Mesendoderm (in vitro differentiated cells): Measurements from ENCODE around the gene HSPB2.

ENCODE experiments used
- DNase-seq: peaks from one replicate; pipeline ENCODE4 v3.0.0; 2013
- H2AK5ac ChIP-seq: 2 replicates; pipeline ENCODE4 v1.6.1; 2013; ENCODE audit warnings: low read length, inconsistent platforms
- H2BK120ac ChIP-seq: 2 replicates; pipeline ENCODE4 v1.6.1; 2013; ENCODE audit warnings: low read depth, mild to moderate bottlenecking, low read length, moderate library complexity, mixed read lengths
- H2BK15ac ChIP-seq: replicated peaks from 2 replicates; pipeline ENCODE4 v1.6.1; 2013; ENCODE audit warnings: low read depth, mild to moderate bottlenecking, moderate library complexity
- H2BK5ac ChIP-seq: 2 replicates; pipeline ENCODE4 v1.6.1; 2013; ENCODE audit warnings: low read length, inconsistent platforms
- H3K18ac ChIP-seq: 2 replicates; pipeline ENCODE4 v1.6.1; 2013; ENCODE audit warnings: mild to moderate bottlenecking, low read length, mixed read lengths
- H3K23ac ChIP-seq: one replicate; pipeline ENCODE4 v1.6.1; 2013; ENCODE audit warnings: low read length
- H3K27ac ChIP-seq: 2 replicates; pipeline ENCODE4 v1.5.1; 2013; ENCODE audit warnings: low read depth, mild to moderate bottlenecking, inconsistent platforms, low read length, moderate library complexity
- H3K27me3 ChIP-seq: 2 replicates; pipeline ENCODE4 v1.6.1; 2013; ENCODE audit warnings: low read length, control low read depth, mild to moderate bottlenecking, inconsistent platforms; ENCODE audit not compliant: insufficient read depth, poor library complexity
- H3K36me3 ChIP-seq: 2 replicates; pipeline ENCODE4 v1.6.1; 2013; ENCODE audit warnings: low read length, inconsistent platforms; ENCODE audit not compliant: control insufficient read depth, insufficient read depth
- H3K4ac ChIP-seq: one replicate; pipeline ENCODE4 v1.6.1; 2013; ENCODE audit warnings: low read depth, mild to moderate bottlenecking, low read length, moderate library complexity
- H3K4me1 ChIP-seq: 2 replicates; pipeline ENCODE4 v1.6.1; 2013; ENCODE audit warnings: low read depth, low read length, inconsistent platforms; ENCODE audit not compliant: control insufficient read depth
- H3K4me2 ChIP-seq: 2 replicates; pipeline ENCODE4 v1.6.1; 2013; ENCODE audit warnings: low read length
- H3K4me3 ChIP-seq: 2 replicates; pipeline ENCODE4 v1.5.1; 2013; ENCODE audit warnings: mild to moderate bottlenecking, low read length
- H3K56ac ChIP-seq: one replicate; pipeline ENCODE4 v1.6.1; 2013; ENCODE audit warnings: low read length
- H3K79me1 ChIP-seq: 2 replicates; pipeline ENCODE4 v1.6.1; 2013; ENCODE audit warnings: low read length, inconsistent platforms
- H3K79me2 ChIP-seq: 2 replicates; pipeline ENCODE4 v1.6.1; 2013; ENCODE audit warnings: mild to moderate bottlenecking, low read length; ENCODE audit not compliant: control insufficient read depth, insufficient read depth
- H3K9ac ChIP-seq: 2 replicates; pipeline ENCODE4 v1.6.1; 2013; ENCODE audit warnings: low read length, inconsistent platforms
- H4K5ac ChIP-seq: one replicate; pipeline ENCODE4 v1.6.1; 2013; ENCODE audit warnings: low read length
- H4K8ac ChIP-seq: one replicate; pipeline ENCODE4 v1.6.1; 2013; ENCODE audit warnings: low read depth, mild to moderate bottlenecking, control low read depth, low read length, moderate library complexity
- WGBS: extraction: QIAGEN DNeasy Blood & Tissue Kit; methylation state at CpG from one replicate; pipeline ENCODE4 v1.1.7; 2013; ENCODE audit warnings: low lambda C conversion rate, missing lambda C conversion rate; ENCODE audit not compliant: insufficient coverage; ENCODE audit errors: extremely low coverage; 5-methylcytosine and 5-hydroxymethylcytosine counted together

Gene HSPB2

GRCh38 chr11:111886032-111886431, 26.5 kb upstream of the HSPB2 start:
- H3K23ac ChIP-seq = no peak overlapping the region

GRCh38 chr11:111886844-111887243, 25.7 kb upstream of the HSPB2 start:
- no peak for DNase-seq
- no peaks in the 10 kb centered on the region for H3K27me3 ChIP-seq
- H2BK15ac ChIP-seq = no peak overlapping the region
- no peak overlapping the region for H2BK120ac ChIP-seq
- H2BK5ac ChIP-seq = no peak overlapping the region
- no peak overlapping the region for H3K23ac ChIP-seq
- no CpG with 5 or more reads among the region's 2 CpGs for WGBS
- H3K18ac ChIP-seq = no peak overlapping the region
- no peak overlapping the region for H3K27ac ChIP-seq
- no peak overlapping the region for H2AK5ac ChIP-seq
- no peaks in the 10 kb centered on the region for H3K36me3 ChIP-seq
- no peaks in the 10 kb centered on the region for H3K79me1 ChIP-seq
- H3K4me1 ChIP-seq = no peaks in the 10 kb centered on the region
- H3K56ac ChIP-seq = no peak overlapping the region
- H3K9ac ChIP-seq = no peak overlapping the region
- no peak overlapping the region for H3K4me3 ChIP-seq
- no peak overlapping the region for H4K8ac ChIP-seq
- H3K79me2 ChIP-seq = no peaks in the 10 kb centered on the region
- no peak overlapping the region for H3K4ac ChIP-seq
- H4K5ac ChIP-seq = no peak overlapping the region
- H3K4me2 ChIP-seq = no peak overlapping the region

More at GRCh38 chr11:111886032-111886431, 26.5 kb upstream of the HSPB2 start:
- Histone ChIP-seq H3K18ac (no peak overlapping the region), H4K5ac (no peak overlapping the region), H3K9ac (no peak overlapping the region), H3K27ac (no peak overlapping the region), H3K79me1 (no peaks in the 10 kb centered on the region), H3K36me3 (no peaks in the 10 kb centered on the region), H4K8ac (no peak overlapping the region), H3K4me2 (no peak overlapping the region), H2BK120ac (no peak overlapping the region), H3K4me1 (no peaks in the 10 kb centered on the region), H3K4ac (no peak overlapping the region), H2BK5ac (no peak overlapping the region), H3K4me3 (no peak overlapping the region), H2BK15ac (no peak overlapping the region), H3K56ac (no peak overlapping the region), H3K79me2 (no peaks in the 10 kb centered on the region), H2AK5ac (no peak overlapping the region), H3K27me3 (no peaks in the 10 kb centered on the region)
- 100% methylated on average over 1 of the region's 4 CpGs for WGBS
- no peak for DNase-seq

- Histone ChIP-seq H3K18ac (no peak overlapping the region), H3K79me1 (no peaks in the 10 kb centered on the region), H2BK120ac (no peak overlapping the region), H3K4me2 (no peak overlapping the region), H3K27ac (no peak overlapping the region), H2AK5ac (no peak overlapping the region), H3K4me3 (no peak overlapping the region), H3K56ac (no peak overlapping the region), H3K27me3 (no peaks in the 10 kb centered on the region), H3K36me3 (no peaks in the 10 kb centered on the region), H2BK5ac (no peak overlapping the region), H3K9ac (no peak overlapping the region), H3K4me1 (peaks cover 14% of the 10 kb centered on the region), H4K8ac (no peak overlapping the region), H3K4ac (no peak overlapping the region), H3K23ac (no peak overlapping the region), H3K79me2 (no peaks in the 10 kb centered on the region), H4K5ac (no peak overlapping the region), H2BK15ac (no peak overlapping the region)
- DNase-seq = no peak
- whole genome bisulfite sequencing = no CpG with 5 or more reads among the region's 2 CpGs
Measured at GRCh38 chr11:111905411-111905810, 7.1 kb upstream of the HSPB2 start.

GRCh38 chr11:111906680-111907079, 5.9 kb upstream of the HSPB2 start:
- H3K4me1 ChIP-seq = peaks cover 17% of the 10 kb centered on the region
- H3K18ac ChIP-seq = no peak overlapping the region
- H3K79me1 ChIP-seq = no peaks in the 10 kb centered on the region
- no peak overlapping the region for H2BK120ac ChIP-seq
- H2AK5ac ChIP-seq = no peak overlapping the region
- no peak overlapping the region for H3K56ac ChIP-seq
- no peak overlapping the region for H3K27ac ChIP-seq
- no peak overlapping the region for H3K4me3 ChIP-seq
- no peak overlapping the region for H3K9ac ChIP-seq
- H3K27me3 ChIP-seq = no peaks in the 10 kb centered on the region
- WGBS = no CpG with 5 or more reads among the region's 1 CpG
- no peaks in the 10 kb centered on the region for H3K36me3 ChIP-seq
- no peak overlapping the region for H2BK15ac ChIP-seq
- no peak overlapping the region for H3K4ac ChIP-seq
- H3K79me2 ChIP-seq = no peaks in the 10 kb centered on the region
- no peak for DNase-seq
- no peak overlapping the region for H3K23ac ChIP-seq
- no peak overlapping the region for H4K8ac ChIP-seq
- H2BK5ac ChIP-seq = no peak overlapping the region
- no peak overlapping the region for H4K5ac ChIP-seq
- no peak overlapping the region for H3K4me2 ChIP-seq

DNA sequence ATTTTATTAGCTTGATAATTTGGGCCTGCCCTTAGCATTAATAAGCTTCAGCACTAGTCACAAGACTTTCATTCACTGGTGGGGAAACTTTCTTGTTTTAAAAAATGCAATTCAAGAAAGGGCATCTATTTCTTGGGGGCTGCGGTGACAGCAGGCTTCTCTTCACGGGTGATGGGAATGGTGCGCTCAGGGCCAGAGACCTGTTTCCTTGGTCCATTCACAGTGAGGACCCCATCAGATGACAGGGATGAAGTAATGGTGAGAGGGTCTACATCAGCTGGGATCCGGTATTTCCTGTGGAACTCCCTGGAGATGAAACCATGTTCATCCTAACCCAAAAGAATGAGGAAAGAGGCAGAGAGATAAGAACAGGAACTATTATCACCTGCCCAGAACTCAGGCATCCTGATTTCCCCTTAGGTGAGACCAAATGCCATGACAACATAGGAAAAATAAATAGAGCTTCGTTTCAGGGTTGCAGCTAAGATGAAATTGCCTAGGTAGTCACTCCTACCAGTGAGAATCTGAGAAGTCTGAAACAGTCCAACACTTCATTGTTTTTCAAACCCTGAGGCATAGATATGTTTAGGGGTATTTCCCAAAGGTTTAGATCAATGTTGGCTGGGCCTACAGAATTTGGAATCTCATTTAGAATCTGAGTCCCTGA, 3.8 kb upstream of the HSPB2 start:
- Histone ChIP-seq H3K23ac (no peak overlapping the region), H3K79me1 (no peaks in the 10 kb centered on the region), H3K18ac (no peak overlapping the region), H3K27me3 (no peaks in the 10 kb centered on the region), H3K4ac (no peak overlapping the region), H3K27ac (no peak overlapping the region), H3K9ac (no peak overlapping the region), H2BK15ac (no peak overlapping the region), H4K8ac (no peak overlapping the region), H4K5ac (no peak overlapping the region), H2AK5ac (no peak overlapping the region), H3K56ac (no peak overlapping the region), H3K4me3 (no peak overlapping the region), H3K4me1 (peaks cover 24% of the 10 kb centered on the region), H3K79me2 (no peaks in the 10 kb centered on the region), H2BK5ac (no peak overlapping the region), H2BK120ac (no peak overlapping the region), H3K36me3 (no peaks in the 10 kb centered on the region), H3K4me2 (no peak overlapping the region)
- WGBS = no CpG with 5 or more reads among the region's 5 CpGs
- peak; percentile 41 for DNase-seq

DNA sequence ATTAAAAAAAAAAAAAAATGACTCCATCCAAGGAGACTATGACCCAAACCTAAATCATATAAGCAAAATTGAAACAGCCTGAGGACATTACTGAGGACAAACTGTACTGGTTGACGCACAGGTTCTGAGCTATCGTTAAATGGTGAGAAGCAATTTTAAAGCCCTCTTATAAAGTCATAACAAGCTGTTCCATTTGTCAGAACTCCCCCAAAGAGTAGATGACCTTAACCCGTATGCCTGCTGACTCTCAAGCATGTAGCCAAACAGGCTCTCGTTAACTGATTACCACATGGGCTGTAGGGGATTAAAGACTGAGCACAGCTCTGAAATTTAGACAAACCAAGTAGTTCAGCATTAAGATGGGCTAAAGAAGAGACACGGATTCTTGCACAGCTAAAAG, 3.2 kb upstream of the HSPB2 start:
- Histone ChIP-seq H3K27ac (no peak overlapping the region), H4K8ac (no peak overlapping the region)
- no CpG with 5 or more reads among the region's 5 CpGs for WGBS

More for the DNA sequence above, 3.2 kb upstream of the HSPB2 start:
- H3K4me1 ChIP-seq = peaks cover 24% of the 10 kb centered on the region
- H4K5ac ChIP-seq = no peak overlapping the region
- no peaks in the 10 kb centered on the region for H3K27me3 ChIP-seq
- H3K36me3 ChIP-seq = no peaks in the 10 kb centered on the region
- H3K79me1 ChIP-seq = no peaks in the 10 kb centered on the region
- no peak overlapping the region for H3K18ac ChIP-seq
- H2BK15ac ChIP-seq = no peak overlapping the region
- H2BK120ac ChIP-seq = no peak overlapping the region
- no peak overlapping the region for H2AK5ac ChIP-seq
- no peak overlapping the region for H3K4me2 ChIP-seq
- H2BK5ac ChIP-seq = no peak overlapping the region
- no peak overlapping the region for H3K23ac ChIP-seq
- no peak overlapping the region for H3K56ac ChIP-seq
- DNase-seq = peak; percentile 19
- H3K79me2 ChIP-seq = no peaks in the 10 kb centered on the region
- no peak overlapping the region for H3K9ac ChIP-seq
- H3K4ac ChIP-seq = no peak overlapping the region
- no peak overlapping the region for H3K4me3 ChIP-seq
